H4 (cell line): ENCODE results near the gene DESI1. TPM values are rescaled to one million over a fixed set of nuclear protein-coding genes. Genes with fewer than 3 reads are reported as not detected.
A peak's percentile ranks its signal among the peaks of the same experiment; 100 is the strongest.
"Not testable (repeated sequence)": the region's sequence is repeated elsewhere in the genome, so short reads cannot be mapped to it uniquely, and the experiment has no call there.

Experiments used
- DNase-seq: peaks from one replicate; pipeline ENCODE4 v3.0.0-alpha.2; 2015; ENCODE audit warnings: low spot score
- total RNA-seq: library from RNA; depleted of rRNA; stranded (reverse); fragments of >200 nt; shearing (Covaris generic); gene quantifications from 2 replicates; pipeline ENCODE4 v1.2.3, GENCODE V29; 2014; rRNA removed

Gene DESI1
- total RNA-seq = 23.1 and 28.1 TPM in 2 replicates

DNA sequence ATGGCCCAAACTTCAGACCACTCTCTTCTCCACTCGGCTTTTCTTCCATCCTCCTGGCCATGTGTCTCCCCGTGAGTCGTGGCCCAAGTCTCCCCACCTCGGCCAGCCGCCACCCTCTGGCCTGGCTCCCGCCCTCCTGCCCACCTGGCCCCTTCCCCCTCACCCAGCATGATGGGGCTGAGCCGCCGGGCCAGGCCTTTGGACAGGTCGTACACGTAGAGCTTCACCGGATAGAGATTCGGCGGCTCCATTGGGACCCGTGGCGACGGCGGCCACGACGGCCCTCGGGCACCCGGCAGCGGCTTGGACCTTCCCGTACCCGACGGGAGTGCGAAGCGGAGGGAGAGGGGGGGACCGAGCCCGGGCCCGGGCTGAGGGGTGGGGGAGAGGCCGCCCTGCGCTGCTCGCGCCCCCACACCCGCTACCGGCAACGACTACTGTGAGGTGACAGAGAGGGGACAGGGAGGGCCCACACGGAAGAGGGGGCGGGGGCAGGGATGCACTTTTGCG lies at the start of gene DESI1:
DESI1 (minus strand) TSS at position 455 of the 510 bp plus-strand sequence; CDS start at position 251, 204 bp downstream.
- no peak for DNase-seq

DNA sequence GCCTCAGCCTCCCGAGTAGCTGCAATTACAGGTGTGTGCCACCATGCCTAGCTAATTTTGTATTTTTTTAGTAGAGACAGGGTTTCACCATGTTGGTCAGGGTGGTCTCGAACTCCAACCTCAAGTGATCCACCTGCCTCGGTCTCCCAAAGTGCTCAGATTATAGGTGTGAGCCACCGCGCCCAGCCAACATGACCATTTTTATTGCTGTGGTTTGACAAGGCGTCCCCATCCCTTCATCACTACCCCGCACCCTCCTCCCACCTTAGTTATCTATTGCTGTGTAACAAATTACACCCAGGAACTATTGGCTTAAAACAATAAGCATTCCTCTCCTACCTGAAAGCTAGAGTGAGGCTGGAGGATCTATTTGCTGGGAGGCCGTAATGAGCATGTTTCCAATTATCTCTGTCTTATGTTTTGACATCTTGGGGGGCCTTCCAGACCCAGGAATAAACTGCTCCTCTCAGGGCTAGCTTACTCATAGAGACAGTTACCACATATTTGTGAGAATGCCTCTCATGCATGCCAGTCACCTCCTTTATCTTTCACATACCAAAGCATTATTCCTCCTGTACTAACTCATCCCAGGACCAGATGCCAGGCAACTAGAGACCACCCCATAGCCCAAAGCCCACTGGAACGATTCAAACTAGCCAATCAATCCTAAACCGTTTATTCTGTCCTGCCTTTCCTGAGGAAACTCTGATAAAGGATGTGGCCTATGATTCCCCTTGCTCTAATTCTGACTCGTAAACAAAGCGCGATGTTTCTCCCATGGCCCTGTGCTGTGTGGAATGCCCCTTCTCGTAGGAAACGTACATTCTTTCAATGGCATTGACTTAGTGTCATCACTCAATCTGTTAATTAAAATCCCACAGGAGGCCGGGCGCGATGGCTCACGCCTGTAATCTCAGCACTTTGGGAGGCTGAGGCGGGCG lies 48.4 kb upstream of the DESI1 start:
- DNase-seq = peak; percentile 63

DNA sequence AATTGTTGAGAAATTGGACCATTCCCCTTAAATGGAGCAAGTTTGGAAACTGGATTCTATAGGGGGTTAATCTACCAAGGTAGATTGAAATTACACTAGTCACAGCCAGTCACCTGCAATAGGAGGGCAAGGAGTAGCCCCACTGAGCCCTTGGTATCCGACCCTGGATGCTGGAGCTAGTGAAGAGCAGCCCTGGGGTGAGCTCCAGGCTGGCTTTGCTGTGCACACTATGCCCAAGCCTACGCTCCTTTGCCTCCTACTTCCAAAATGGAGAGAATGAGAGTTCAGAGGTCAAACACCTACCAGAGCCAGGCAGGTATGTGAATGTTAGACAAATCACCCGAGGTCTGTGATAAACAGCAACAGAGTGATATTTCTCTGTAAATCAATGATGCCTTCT lies 44.1 kb upstream of the DESI1 start:
- no peak for DNase-seq

- DNase-seq = no peak
Measured at GRCh38 chr22:41664490-41664889, 43.6 kb upstream of the DESI1 start.

DNA sequence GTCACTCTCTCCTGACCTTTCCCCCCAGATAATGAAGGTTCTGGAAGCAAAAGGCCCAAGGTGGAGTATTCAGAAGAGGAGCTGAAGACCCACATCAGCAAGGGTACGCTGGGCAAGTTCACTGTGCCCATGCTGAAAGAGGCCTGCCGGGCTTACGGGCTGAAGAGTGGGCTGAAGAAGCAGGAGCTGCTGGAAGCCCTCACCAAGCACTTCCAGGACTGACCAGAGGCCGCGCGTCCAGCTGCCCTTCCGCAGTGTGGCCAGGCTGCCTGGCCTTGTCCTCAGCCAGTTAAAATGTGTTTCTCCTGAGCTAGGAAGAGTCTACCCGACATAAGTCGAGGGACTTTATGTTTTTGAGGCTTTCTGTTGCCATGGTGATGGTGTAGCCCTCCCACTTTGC lies 42.8 kb upstream of the DESI1 start:
- DNase-seq = not testable (repeated sequence)

- DNase-seq = no peak
Measured at GRCh38 chr22:41661713-41662112, 40.9 kb upstream of the DESI1 start.

- no peak for DNase-seq
Measured at GRCh38 chr22:41661088-41661487, 40.2 kb upstream of the DESI1 start.

DNA sequence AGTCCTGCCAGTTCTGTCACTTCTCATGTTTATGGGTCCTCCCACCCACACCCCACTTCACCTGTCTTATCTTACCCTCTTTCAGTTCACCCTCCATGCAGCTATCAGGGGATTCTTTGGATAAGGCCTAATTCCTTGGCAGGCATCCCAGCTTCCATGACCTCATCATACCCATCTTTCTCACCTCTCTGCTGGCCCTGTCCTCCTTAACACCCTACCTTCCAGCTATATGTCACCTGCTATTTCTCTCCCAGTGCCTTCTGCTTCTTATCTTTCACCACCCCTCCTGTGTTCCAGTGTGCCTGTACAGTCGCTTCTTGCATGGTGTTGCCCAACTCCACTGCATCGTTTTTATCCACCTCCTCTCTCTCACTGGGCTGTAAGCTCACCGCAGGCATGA lies 39.6 kb upstream of the DESI1 start:
- DNase-seq = no peak

- DNase-seq = no peak
Measured at GRCh38 chr22:41659941-41660340, 39.1 kb upstream of the DESI1 start.

GRCh38 chr22:41658869-41659268 lies 38.0 kb upstream of the DESI1 start:
- no peak for DNase-seq

DNA sequence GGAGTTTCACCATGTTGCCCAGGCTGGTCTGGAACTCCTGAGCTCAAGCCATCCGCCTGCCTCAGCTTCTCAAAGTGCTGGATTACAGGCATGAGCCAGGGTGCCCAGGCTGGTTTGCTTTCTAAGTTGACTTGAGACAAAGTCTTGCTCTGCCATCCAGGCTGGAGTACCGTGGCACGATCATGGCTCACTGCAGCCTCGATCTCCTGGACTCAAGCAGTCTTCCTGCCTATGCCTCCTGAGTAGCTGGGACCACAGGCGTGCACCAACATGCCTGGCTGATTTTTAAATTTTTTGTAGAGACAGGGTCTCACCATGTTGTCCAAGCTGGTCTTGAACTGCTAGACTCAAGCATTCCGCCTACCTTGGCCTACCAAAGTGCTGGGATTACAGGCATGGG lies 36.9 kb upstream of the DESI1 start:
- no peak for DNase-seq

DNA sequence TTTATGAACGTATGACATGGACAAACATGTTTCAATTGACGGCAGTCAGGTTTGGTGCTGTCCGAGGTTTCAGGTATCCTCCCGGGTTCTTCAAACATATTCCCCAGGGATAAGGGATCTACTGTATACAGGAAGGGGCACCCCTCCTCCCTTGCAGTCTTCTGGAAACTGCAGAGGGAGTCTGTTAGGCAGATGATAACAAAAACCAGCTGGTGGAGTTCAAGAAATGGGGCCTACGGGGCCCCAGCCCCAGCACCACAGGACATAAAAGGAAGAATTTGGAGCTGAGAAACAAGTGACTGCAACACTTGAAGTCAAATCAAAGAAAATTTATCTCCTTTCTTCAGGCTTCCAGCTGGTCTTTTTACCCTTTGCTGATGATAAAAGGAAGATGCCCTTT lies 35.7 kb upstream of the DESI1 start:
- no peak for DNase-seq

- no peak for DNase-seq
Measured at GRCh38 chr22:41654322-41654721, 33.5 kb upstream of the DESI1 start.

GRCh38 chr22:41650821-41651220 lies 30.0 kb upstream of the DESI1 start:
- no peak for DNase-seq

DNA sequence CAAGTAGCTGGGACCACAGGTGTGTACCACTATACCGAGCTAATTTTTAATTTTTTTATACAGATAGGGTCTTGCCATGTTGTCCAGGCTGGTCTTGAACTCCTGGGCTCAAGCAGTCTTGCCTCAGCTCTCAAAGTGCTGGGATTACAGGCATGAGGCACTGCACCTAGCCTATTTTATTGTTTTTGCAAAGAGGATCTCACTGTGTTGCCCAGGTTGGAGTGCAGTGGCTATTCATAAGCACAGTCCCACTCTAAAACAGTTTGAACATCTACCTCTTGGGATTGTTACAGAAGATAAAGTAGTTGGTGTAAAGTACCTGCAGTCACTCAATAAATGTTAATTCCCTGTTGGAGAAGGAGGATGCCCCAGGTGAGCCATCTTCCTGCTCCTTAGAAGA lies 29.4 kb upstream of the DESI1 start:
- no peak for DNase-seq

GRCh38 chr22:41648432-41648831 lies 27.6 kb upstream of the DESI1 start:
- DNase-seq = no peak

GRCh38 chr22:41647771-41648170 lies 26.9 kb upstream of the DESI1 start:
- DNase-seq = no peak

DNA sequence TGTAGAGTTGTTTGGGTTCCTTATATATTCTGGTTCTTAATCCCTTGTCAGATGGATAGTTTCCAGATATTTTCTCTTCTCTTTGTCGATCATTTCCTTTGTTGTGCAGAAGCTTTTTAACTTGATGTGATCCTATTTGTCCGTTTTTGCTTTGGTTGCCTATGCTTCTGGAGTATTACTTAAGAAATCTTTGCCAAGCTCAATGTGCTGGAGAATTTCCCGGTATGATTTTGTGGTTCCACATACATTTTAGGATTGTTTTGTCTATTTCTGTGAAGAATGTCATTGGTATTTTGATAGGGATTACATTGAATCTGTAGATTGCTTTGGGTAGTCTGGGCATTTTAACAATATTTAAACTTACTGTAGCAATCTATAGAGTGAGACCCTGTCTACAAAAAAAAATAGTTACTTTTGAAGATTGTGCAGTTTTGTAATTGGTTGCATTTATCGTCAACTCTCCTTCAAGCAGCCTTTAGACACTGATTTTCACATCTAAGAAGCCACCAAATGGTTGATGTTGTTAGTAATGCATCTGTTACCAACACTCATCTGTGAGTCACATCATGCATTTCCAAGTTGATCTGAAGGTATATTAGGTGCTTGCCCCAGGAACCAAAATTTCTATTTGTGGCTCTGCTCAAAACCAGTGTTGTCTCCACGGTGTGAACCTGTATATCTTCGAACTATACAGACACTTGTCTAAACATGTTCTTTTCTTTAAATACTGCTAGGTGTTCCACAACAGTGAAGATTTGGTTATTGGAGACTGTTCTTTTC lies 21.7 kb upstream of the DESI1 start:
- DNase-seq = no peak

DNA sequence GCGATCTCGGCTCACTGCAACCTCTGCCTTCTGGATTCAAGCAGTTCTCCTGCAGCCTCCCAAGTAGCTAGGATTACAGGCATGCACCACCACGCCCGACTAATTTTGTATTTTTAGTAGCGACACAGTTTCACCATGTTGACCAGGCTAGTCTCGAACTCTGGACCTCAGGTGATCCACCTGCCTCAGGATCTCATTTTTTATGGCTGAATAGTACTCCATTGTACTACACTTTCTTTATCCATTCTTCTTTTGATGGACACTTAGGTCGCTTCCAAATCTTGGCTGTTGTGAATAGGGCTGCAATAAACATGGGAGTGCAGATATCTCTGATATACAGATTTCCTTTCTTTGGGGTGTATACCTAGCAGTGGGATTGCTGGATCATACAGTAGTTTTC lies 21.0 kb upstream of the DESI1 start:
- DNase-seq = no peak

DNA sequence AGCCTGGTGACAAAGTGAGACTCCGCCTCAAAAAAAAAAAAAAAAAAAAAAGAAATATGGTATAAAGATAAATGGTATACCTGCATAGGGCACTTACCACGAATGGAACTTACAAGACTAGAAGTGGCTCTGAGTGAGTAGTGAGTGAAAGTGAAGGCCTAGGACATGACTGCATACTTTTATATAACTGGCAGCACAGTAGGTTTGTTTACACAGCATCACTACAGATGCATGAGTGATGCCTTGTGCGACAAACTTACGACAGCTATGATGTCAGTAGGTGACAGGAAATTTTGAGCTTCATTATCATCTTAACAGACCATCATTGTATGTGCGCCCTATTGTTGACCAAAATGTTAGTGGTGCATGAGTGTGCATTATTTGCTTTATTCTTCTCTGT lies 17.9 kb upstream of the DESI1 start:
- no peak for DNase-seq

DNA sequence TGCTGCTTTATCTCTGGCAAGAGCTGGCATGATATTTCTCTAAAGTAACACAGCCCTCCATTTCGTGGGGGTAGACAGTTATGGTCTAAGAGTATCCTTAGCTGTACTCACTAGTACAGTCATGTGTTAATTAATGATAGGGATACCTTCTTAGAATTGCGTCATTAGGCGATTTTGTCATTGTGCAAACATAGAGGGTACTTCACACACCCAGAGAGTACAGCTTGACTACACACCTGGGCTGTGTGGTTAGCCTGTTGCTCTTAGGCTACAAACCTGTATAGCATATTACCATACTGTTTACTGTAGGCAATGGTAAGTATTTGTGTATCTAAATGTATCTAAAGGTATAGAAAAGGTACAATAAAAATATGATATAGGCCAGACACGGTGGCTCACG lies 17.3 kb upstream of the DESI1 start:
- DNase-seq = no peak

- DNase-seq = not testable (repeated sequence)
Measured at GRCh38 chr22:41637623-41638022, 16.8 kb upstream of the DESI1 start.

DNA sequence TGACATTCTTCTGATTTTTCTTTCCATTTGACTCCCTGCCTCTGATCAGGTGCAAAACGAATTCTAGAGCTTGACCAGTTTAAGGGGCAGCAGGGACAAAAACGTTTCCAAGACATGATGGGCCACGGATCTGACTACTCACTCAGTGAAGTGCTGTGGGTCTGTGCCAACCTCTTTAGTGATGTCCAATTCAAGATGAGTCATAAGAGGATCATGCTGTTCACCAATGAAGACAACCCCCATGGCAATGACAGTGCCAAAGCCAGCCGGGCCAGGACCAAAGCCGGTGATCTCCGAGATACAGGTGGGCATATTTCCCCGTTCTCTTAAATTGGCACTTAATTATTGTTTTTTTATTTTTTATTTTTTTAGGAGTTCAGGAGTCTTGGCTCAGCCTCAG lies 15.6 kb upstream of the DESI1 start:
- DNase-seq = no peak
